Liver (tissue), 9 donors: ENCODE results near the gene DOCK1. TPM values are rescaled to one million over a fixed set of nuclear protein-coding genes. Genes with fewer than 3 reads are reported as not detected.

ENCODE experiments used
- DNase-seq: peaks from one replicate; pipeline ENCODE4 v3.0.0-alpha.2; 2017; ENCODE audit warnings: low spot score
- H3K27ac ChIP-seq, 2 donors: one replicate each; pipeline ENCODE4 v1.7.0; 2013; ENCODE audit warnings: inconsistent platforms in 2 of 2, low read length in 2 of 2, control low read depth in 1 of 2, low read depth in 1 of 2, mild to moderate bottlenecking in 1 of 2
- H3K27me3 ChIP-seq, 4 donors: one replicate each; pipeline versions ENCODE4 v1.6.1 to v1.7.0; 2013; ENCODE audit warnings: low read length in 3 of 4, inconsistent platforms in 1 of 4, mild to moderate bottlenecking in 1 of 4, moderate library complexity in 1 of 4; ENCODE audit not compliant: control insufficient read depth in 4 of 4, insufficient read depth in 4 of 4
- H3K36me3 ChIP-seq, 4 donors: one replicate each; pipeline versions ENCODE4 v1.6.1 to v1.7.0; 2013; ENCODE audit warnings: low read length in 3 of 4, mild to moderate bottlenecking in 3 of 4, low read depth in 1 of 4, moderate library complexity in 1 of 4; ENCODE audit not compliant: control insufficient read depth in 4 of 4, insufficient read depth in 3 of 4
- H3K4me1 ChIP-seq, 4 donors: one replicate each; pipeline versions ENCODE4 v1.6.1 to v1.7.0; 2013; ENCODE audit warnings: low read length in 3 of 4, mild to moderate bottlenecking in 3 of 4, moderate library complexity in 1 of 4; ENCODE audit not compliant: control insufficient read depth in 4 of 4, insufficient read depth in 4 of 4
- H3K4me3 ChIP-seq, 3 donors: one replicate each; pipeline versions ENCODE4 v1.6.1 to v1.7.0; 2013; ENCODE audit warnings: low read length in 3 of 3, control low read depth in 1 of 3, low read depth in 1 of 3, mild to moderate bottlenecking in 1 of 3
- H3K9ac ChIP-seq, 2 donors: one replicate each; pipeline ENCODE4 v1.7.0; 2013; ENCODE audit warnings: low read length in 2 of 2, mild to moderate bottlenecking in 2 of 2, moderate library complexity in 2 of 2, control low read depth in 1 of 2, low read depth in 1 of 2
- H3K9me3 ChIP-seq, 4 donors: one replicate each; pipeline versions ENCODE4 v1.6.1 to v1.7.0; 2013; ENCODE audit warnings: low read length in 3 of 4; ENCODE audit not compliant: control insufficient read depth in 4 of 4
- CTCF ChIP-seq: fragments of 150-350 bp; IDR thresholded peaks from 2 replicates; pipeline ENCODE4 v1.5.1; 2017; ENCODE audit warnings: improper control_type of control experiment, low read depth, low read length; ENCODE audit not compliant: missing input control
- EGR1 ChIP-seq, 2 donors: IDR thresholded peaks; 2 replicates each; pipeline ENCODE4 v1.6.1; 2016 to 2018; ENCODE audit warnings: antibody characterized with exemption in 2 of 2, low read depth in 2 of 2
- FOXA1 ChIP-seq: IDR thresholded peaks from 2 replicates; pipeline ENCODE4 v1.6.1; 2016; ENCODE audit warnings: antibody characterized with exemption
- FOXA2 ChIP-seq: IDR thresholded peaks from 2 replicates; pipeline ENCODE4 v1.6.1; 2016; ENCODE audit warnings: antibody characterized with exemption
- GABPA ChIP-seq, 2 donors: IDR thresholded peaks in 1 of 2; conservative IDR thresholded peaks in 1 of 2; 2 replicates each; pipeline ENCODE4 v1.6.1; 2016; ENCODE audit warnings: antibody characterized with exemption in 2 of 2, mild to moderate bottlenecking in 1 of 2, moderate library complexity in 1 of 2
- HNF4G ChIP-seq: IDR thresholded peaks from 2 replicates; pipeline ENCODE4 v1.6.1; 2016; ENCODE audit warnings: antibody characterized with exemption
- NR2F2 ChIP-seq: IDR thresholded peaks from 2 replicates; pipeline ENCODE4 v1.6.1; 2016; ENCODE audit warnings: antibody characterized with exemption
- RAD21 ChIP-seq, 2 donors: IDR thresholded peaks; 2 replicates each; pipeline ENCODE4 v1.6.1; 2016; ENCODE audit warnings: antibody characterized with exemption in 2 of 2, mild to moderate bottlenecking in 2 of 2
- RXRA ChIP-seq, 2 donors: IDR thresholded peaks; 2 replicates each; pipeline ENCODE4 v1.6.1; 2017 to 2018; ENCODE audit warnings: antibody characterized with exemption in 2 of 2, mild to moderate bottlenecking in 1 of 2
- SP1 ChIP-seq: IDR thresholded peaks from 2 replicates; pipeline ENCODE4 v1.6.1; 2018; ENCODE audit warnings: antibody characterized with exemption, mild to moderate bottlenecking
- TAF1 ChIP-seq: conservative IDR thresholded peaks from 2 replicates; pipeline ENCODE4 v1.6.1; 2016; ENCODE audit warnings: antibody characterized with exemption, mild to moderate bottlenecking
- YY1 ChIP-seq: IDR thresholded peaks from 2 replicates; pipeline ENCODE4 v1.6.1; 2016; ENCODE audit warnings: antibody characterized with exemption, mild to moderate bottlenecking
- WGBS: extraction: QIAGEN DNeasy Blood & Tissue Kit; methylation state at CpG from one replicate; pipeline ENCODE4 v1.1.7; 2013; 5-methylcytosine and 5-hydroxymethylcytosine counted together
- polyA plus RNA-seq, 2 donors: library from polyadenylated mRNA; stranded (reverse) in 1 of 2; unstranded in 1 of 2; fragments of 200-250 nt in 1 of 2; fragments of >200 nt in 1 of 2; fragmentation: Nextera tagmentation in 1 of 2; extraction: Ambion mirVana in 1 of 2; gene quantifications; one replicate each; pipeline versions ENCODE4 v1.2.1 to v1.2.3, GENCODE V29; 2013 to 2015
- total RNA-seq, 2 donors: library from RNA; depleted of rRNA; stranded (reverse); fragments of >200 nt; gene quantifications; one replicate each; pipeline ENCODE4 v1.2.3, GENCODE V29; 2014
- TF ChIP-seq, protein P1 (sequence below): IDR thresholded peaks from 2 replicates; pipeline ENCODE4 v1.6.1; 2016; ENCODE audit warnings: antibody characterized with exemption
- TF ChIP-seq, protein P2 (sequence below): IDR thresholded peaks from 2 replicates; pipeline ENCODE4 v1.6.1; 2016; ENCODE audit warnings: antibody characterized with exemption, mild to moderate bottlenecking
- donor health status: healthy.
- donor health status: healthy.
- donor health status: healthy.
- donor health status: healthy.
- donor health status: healthy.

DOCK1 gene
- total and polyA plus RNA-seq, 4 donors, result 3.8 to 28.8 (median 9.1) TPM

DNA sequence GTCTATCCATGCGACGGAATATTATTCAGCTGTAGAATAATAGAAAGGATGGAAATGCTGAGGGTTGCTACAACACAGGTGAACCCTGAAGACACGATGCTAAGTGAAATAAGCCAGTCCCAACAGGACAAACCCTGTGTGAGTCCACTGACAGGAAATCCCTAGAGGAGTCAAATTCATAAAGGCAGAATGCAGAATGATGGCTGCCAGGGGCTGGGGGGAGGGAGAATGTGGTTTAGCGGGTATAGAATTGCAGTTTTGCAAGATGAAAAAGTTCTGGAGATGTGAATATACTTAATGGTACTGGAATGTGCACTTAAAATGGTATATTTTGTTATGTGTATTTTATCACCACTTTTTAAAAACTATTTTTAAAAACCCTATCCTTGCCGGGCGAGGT lies 36.9 kb upstream of the DOCK1 start:
- Histone ChIP-seq H3K27me3 (no peaks in the 10 kb centered on the region), H3K4me1 (no peaks in the 10 kb centered on the region), H3K27ac (no peak overlapping the region), H3K9me3 (no peaks in the 10 kb centered on the region), H3K4me3 (no peak overlapping the region), H3K9ac (no peak overlapping the region), H3K36me3 (no peaks in the 10 kb centered on the region)
- TF ChIP-seq CTCF (no peak), NR2F2 (no peak), EGR1 (IDR thresholded peaks at IDR 0.05; ENCODE audit: low read depth in 2 of 2) (no peak), FOXA2 (no peak), YY1 (no peak), SP1 (no peak), GABPA (IDR thresholded peaks at IDR 0.05 in 1 of 2, conservative IDR thresholded peaks at IDR 0.05 in 1 of 2) (no peak), FOXA1 (no peak), HNF4G (no peak), RXRA (IDR thresholded peaks at IDR 0.05) (no peak)
- TF ChIP-seq, protein P1, sequence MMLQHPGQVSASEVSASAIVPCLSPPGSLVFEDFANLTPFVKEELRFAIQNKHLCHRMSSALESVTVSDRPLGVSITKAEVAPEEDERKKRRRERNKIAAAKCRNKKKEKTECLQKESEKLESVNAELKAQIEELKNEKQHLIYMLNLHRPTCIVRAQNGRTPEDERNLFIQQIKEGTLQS, result no peak
- TF ChIP-seq, protein P2, sequence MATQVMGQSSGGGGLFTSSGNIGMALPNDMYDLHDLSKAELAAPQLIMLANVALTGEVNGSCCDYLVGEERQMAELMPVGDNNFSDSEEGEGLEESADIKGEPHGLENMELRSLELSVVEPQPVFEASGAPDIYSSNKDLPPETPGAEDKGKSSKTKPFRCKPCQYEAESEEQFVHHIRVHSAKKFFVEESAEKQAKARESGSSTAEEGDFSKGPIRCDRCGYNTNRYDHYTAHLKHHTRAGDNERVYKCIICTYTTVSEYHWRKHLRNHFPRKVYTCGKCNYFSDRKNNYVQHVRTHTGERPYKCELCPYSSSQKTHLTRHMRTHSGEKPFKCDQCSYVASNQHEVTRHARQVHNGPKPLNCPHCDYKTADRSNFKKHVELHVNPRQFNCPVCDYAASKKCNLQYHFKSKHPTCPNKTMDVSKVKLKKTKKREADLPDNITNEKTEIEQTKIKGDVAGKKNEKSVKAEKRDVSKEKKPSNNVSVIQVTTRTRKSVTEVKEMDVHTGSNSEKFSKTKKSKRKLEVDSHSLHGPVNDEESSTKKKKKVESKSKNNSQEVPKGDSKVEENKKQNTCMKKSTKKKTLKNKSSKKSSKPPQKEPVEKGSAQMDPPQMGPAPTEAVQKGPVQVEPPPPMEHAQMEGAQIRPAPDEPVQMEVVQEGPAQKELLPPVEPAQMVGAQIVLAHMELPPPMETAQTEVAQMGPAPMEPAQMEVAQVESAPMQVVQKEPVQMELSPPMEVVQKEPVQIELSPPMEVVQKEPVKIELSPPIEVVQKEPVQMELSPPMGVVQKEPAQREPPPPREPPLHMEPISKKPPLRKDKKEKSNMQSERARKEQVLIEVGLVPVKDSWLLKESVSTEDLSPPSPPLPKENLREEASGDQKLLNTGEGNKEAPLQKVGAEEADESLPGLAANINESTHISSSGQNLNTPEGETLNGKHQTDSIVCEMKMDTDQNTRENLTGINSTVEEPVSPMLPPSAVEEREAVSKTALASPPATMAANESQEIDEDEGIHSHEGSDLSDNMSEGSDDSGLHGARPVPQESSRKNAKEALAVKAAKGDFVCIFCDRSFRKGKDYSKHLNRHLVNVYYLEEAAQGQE, result no peak
- DNase-seq, result no peak
- WGBS, result 77% methylated on average over 6 of the region's 6 CpGs

DNA sequence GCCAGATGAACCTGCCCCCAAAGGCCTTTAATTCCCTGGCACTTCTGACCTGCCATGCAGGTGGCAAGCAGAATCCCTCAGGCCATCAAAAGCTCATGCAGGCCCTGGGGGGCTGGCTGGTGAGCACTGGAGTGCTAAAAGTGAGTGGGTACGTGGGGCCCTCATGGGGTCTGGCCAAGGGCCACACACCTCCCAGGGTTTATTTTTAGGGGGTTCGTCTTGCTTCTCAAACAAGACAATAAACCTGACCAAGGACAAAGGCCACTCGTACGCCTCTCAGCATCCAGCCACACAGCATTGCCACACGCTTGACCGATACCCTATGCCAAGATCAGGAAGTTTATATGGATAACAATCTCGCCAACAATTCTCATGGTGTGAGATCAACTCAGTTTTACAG lies 33.1 kb upstream of the DOCK1 start:
- no peak for DNase-seq
- TF ChIP-seq CTCF (no peak), TAF1 (no peak), HNF4G (no peak), RAD21 (IDR thresholded peaks at IDR 0.05) (no peak)
- TF ChIP-seq, protein P2, result no peak
- 88% methylated on average over 7 of the region's 7 CpGs for WGBS

More for the DNA sequence above, 33.1 kb upstream of the DOCK1 start:
- H3K27ac ChIP-seq, result no peak overlapping the region
- no peaks in the 10 kb centered on the region for H3K4me1 ChIP-seq
- no peak overlapping the region for H3K9ac ChIP-seq
- H3K9me3 ChIP-seq, result no peaks in the 10 kb centered on the region
- H3K4me3 ChIP-seq, result no peak overlapping the region
- no peaks in the 10 kb centered on the region for H3K27me3 ChIP-seq
- H3K36me3 ChIP-seq, result no peaks in the 10 kb centered on the region
